GM21526 (cell line): Measurements from ENCODE around the gene LINC00237.

ENCODE experiments used
- ATAC-seq: cut with Tn5 transposase; IDR thresholded peaks from one replicate; pipeline ENCODE4 v1.9.1; 2021; ENCODE audit warnings: moderate library complexity; ENCODE audit not compliant: unreplicated experiment, low FRiP score

The LINC00237 gene

GRCh38 chr20:21052241-21052640 is 53.9 kb downstream of the LINC00237 start:
- no peak for ATAC-seq

- ATAC-seq, result no peak
Observed at GRCh38 chr20:21050710-21051109, 55.4 kb downstream of the LINC00237 start.

DNA sequence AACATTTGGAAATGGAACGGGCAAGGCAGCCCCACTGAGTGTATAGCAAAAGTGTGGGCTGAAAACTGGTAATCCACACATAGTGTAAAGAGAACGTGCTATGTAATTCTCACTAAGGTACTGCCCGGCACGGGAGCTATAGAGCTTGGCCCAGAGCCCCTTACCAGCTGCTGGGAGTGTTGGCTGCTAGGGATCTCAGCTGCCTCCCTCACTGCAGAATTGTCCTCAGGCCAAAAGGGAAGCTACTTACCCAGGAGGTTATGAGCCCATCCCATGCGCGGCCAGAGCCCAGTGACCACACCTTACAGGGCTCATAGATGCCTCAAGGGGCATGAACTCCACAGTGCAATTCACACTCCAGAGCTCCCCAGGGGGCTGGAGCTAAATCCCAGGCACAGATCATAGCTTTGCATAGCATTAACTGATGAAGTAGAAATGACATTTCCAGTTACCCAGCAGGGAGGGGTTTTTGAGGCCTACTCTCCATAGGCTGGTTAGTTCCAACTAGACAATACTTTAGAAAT is 56.8 kb downstream of the LINC00237 start:
- no peak for ATAC-seq

DNA sequence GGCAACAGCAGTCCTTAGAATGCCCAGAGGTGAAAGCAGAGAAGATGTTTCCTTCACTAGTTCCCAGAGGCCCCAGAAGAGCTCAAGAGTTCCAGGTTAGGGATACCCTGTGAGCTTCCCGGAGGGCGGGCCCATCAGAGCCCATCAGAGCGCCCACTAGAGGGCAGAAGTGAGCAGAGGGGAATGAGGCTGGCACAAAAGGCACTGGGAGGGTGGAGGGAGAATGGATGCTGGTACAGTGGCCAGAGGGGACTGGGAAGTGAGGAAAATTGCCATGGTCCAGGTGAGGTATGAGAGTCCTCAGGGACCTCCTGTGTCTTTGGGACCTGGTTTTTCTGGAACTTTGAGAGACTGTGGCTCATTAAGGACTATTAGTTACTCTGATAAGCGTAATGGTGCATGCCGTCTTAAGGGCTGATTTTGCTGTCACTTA is 57.3 kb downstream of the LINC00237 start:
- ATAC-seq, result no peak

- no peak for ATAC-seq
Observed at GRCh38 chr20:21047981-21048380, 58.2 kb downstream of the LINC00237 start.

DNA sequence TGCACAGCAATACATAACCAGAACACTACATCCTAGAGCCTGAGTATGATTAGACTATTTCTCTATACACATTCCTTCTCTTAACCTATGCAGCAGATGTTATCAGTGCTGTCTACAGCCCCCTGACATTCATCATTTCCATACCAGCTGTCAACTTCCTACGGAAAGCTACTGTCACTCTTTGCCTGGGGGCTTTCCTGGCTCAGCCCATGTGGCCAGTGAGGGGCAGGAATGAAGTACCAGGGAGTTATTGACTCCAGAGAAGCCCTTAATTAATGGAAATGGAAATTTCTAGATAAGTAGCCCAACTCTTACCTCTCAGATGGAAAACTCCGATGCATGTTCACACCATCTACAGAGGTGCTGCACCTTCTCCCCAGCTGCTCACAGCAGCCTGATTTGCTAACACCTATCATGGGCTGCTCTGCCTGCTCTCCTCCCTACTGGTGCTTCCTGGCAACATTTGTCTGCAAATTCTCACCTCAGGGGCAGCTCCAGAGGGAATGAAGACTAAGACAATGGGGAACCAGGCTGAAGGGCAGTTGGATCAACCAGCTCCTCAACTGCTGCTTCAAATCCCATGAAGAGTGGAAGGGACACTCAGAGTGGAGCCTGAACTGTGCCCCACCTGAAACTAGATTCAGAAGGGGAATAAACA is 59.6 kb downstream of the LINC00237 start:
- no peak for ATAC-seq
